RCC 7860 (cell line): Measurements from ENCODE around the gene AKAP17A.
"Not testable (repeated sequence)": the region's sequence is repeated elsewhere in the genome, so short reads cannot be mapped to it uniquely, and the experiment has no call there.

Experiments used
- DNase-seq: peaks from one replicate; pipeline ENCODE4 v3.0.0-alpha.2; 2015; ENCODE audit warnings: low spot score
- FAIRE-seq: peaks from 2 replicates; lab custom pipeline; 2012; peaks lifted over from hg19 to GRCh38; lab: Jason Lieb, UNC

AKAP17A gene

DNA sequence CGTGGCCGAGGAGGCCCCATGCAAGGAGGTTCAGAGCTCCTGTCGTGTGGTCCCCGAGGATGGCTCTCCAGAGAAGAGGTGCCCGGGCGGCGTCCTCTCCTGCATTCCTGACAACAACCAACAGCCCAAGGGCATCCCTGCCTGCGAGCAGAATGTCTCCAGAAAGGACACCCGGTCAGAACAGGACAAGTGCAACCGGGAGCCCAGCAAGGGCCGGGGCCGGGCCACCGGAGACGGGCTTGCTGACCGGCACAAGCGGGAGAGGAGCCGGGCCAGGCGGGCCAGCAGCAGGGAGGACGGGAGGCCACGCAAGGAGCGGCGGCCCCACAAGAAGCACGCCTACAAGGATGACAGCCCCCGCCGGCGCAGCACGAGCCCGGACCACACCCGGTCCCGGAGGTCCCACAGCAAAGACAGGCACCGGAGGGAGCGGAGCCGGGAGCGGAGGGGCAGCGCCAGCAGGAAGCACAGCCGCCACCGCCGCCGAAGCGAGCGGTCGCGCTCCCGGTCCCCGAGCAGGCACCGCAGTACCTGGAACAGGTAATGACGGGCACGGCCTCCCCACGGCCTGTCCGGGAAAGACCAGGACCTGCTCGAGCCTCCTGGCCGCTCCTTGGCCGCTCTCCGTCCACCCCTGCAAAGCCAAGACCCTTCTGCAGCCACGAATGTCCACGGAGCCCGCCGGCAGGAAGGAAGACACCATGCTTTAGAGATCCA, 9.8 kb downstream of the AKAP17A start:
- FAIRE-seq, result no peak
- no peak for DNase-seq

- FAIRE-seq, result no peak
- DNase-seq, result no peak
Measured at GRCh38 chrX:1601768-1602085, 10.3 kb downstream of the AKAP17A start.

DNA sequence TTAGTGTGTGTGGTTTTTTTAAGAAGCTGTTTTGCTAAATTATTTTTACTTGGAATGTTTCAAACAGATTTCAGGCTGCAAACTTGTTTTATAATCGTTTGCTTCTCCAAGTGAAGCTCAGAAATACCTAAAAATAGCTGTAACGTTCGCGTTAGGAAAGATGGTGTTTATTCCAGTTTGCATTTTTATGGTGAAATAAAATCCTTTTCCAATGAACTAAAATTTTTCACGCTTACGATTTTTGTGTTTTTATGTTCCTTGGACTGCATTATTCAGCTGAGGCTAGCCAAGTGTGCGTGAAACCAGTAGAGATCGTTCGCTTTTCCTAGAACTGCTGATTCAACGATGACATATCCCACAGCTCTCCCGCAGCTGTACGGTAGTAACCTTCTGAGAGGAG, 10.9 kb downstream of the AKAP17A start:
- FAIRE-seq (no peak), DNase-seq (no peak)

DNA sequence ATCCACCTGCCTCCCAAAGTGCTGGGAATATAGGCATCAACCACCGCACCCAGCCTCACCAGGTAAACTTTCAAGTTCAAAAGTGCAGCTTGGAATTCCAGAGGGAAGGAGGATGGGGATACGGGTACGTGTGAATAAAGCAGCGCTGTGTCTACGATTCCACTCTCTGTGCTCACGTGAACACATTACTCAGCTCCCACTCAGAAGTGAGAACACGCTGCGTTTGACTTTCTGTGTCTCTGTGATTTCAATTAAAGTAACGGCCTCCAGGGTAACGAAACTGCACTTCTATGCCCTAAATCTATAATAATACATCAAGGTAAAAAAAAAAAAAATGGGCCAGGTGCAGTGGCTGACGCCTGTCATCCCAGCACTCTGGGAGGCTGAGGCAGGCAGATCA, 15.1 kb downstream of the AKAP17A start:
- no peak for FAIRE-seq
- DNase-seq, result no peak

- no peak for DNase-seq
- FAIRE-seq, result no peak
Measured at GRCh38 chrX:1609311-1609710, 17.9 kb downstream of the AKAP17A start.

GRCh38 chrX:1609762-1610161, 18.4 kb downstream of the AKAP17A start:
- FAIRE-seq (no peak), DNase-seq (no peak)

GRCh38 chrX:1610166-1610565, 18.8 kb downstream of the AKAP17A start:
- no peak for DNase-seq
- no peak for FAIRE-seq

DNA sequence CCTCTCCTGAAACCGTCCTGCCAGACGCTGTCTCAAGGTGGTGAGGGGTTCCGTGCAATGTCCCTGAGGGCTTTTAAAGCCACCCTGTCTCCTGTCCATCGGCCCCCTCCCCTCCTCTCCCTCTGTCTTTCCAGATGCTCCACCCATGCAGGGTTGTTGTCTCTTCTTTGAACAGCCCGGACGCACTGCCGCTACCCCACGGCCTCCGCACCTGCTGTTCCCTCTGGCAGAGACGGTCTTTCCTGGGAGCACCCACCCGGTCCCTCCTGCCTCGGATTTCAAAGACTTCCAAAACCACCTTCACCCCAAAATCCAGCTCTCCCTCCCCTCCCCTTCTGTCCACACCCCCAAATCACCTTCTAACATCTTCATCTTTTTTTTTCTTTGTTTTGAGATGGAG, 19.3 kb downstream of the AKAP17A start:
- no peak for FAIRE-seq
- DNase-seq, result no peak

GRCh38 chrX:1612641-1613286, 21.4 kb downstream of the AKAP17A start:
- FAIRE-seq (no peak), DNase-seq (no peak)

- FAIRE-seq (no peak), DNase-seq (no peak)
Measured at GRCh38 chrX:1614927-1615326, 23.5 kb downstream of the AKAP17A start, which contains the start of gene ASMT. Gene ASMT (plus strand): TSS chrX:1615059. CDS start chrX:1615200, 141 bp downstream.

DNA sequence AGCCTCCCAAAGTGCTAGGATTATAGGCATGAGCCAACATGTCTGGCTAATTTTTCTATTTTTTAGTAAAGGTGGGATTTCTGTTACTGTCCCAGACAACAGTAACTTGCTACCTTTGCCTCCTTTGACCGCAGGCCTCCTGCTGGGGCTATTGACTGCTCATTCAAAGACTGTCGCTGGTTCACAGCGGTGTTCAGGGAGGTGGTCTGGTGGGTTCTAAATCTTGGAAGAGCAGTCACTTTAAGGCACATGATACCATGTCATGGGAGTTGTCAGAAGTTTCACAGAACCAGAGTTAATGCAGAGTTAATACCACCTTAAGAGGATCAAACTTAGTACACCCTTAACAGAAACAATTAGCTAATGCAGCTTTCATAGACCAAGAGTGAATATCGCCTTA, 27.3 kb downstream of the AKAP17A start:
- DNase-seq (no peak), FAIRE-seq (no peak)

DNA sequence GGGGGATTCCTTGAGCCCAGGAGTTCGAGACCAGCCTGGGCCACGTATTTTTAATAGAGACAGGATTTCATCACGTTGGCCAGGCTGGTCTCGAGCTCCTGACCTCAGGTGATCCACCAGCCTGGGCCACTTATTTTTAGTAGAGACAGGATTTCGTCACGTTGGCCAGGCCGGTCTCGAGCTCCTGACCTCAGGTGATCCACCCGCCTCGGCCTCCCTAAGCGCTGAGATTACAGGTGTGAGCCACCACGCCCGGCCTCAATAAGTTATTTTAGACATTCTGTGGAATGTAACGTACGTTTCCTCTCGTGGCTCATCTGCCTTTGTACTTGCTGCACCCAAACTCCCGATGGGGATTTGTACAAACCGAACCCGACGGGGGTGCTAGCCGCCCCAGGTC, 32.3 kb downstream of the AKAP17A start:
- no peak for FAIRE-seq

DNA sequence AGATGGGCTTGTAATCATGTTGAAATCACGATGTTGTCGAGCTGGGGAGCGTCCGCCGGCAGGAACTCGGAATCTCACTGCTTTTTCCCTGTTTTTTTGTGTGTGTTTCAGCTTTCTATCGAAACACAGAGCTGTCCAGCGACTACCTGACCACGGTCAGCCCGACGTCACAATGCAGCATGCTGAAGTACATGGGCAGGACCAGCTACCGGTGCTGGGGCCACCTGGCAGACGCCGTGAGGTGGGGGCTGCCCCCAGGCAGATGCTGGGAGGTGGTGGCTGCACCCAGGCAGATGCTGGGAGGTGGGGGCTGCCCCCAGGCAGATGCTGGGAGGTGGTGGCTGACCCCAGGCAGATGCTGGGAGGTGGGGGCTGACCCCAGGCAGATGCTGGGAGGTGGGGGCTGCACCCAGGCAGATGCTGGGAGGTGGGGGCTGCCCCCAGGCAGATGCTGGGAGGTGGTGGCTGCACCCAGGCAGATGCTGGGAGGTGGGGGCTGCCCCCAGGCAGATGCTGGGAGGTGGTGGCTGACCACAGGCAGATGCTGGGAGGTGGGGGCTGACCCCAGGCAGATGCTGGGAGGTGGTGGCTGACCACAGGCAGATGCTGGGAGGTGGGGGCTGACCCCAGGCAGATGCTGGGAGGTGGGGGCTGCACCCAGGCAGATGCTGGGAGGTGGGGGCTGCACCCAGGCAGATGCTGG, 32.9 kb downstream of the AKAP17A start:
- FAIRE-seq, DNase-seq: not testable (repeated sequence)

More for the DNA sequence above, 32.3 kb downstream of the AKAP17A start:
- DNase-seq, result no peak

DNA sequence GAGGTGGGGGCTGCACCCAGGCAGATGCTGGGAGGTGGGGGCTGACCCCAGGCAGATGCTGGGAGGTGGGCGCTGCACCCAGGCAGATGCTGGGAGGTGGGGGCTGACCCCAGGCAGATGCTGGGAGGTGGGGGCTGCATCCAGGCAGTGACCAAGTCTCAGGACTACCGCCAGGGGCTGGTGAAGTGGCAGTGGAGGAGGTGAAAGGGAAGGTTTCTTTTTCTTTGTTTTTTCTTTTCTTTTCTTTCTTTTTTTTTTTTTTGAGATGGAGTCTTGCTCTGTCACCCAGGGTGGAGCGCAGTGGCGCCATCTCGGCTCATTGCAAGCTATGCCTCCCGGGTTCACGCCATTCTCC, 33.4 kb downstream of the AKAP17A start:
- not testable (repeated sequence) for DNase-seq, FAIRE-seq

GRCh38 chrX:1629244-1629643, 37.8 kb downstream of the AKAP17A start:
- FAIRE-seq (no peak), DNase-seq (no peak)

DNA sequence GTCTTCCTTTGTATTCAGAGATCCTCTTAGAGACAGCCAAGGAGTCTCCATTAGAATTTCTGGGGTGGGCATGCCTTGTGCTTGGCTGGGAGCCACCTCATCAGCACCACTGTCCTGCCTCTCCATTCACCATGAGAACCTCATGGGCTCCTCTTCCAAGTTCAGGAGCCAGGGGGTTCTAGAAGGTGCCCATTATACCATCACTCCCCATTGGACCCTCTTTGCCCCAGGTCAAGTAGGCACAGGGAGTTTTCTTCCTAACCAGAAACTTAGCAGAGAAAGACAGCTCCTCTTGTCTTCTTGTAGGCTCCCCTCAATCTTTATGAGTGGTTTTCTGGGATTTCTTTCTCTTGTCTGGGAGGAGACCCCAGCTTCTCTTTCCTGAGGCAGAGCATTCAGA, 54.6 kb downstream of the AKAP17A start:
- DNase-seq (no peak), FAIRE-seq (no peak)

GRCh38 chrX:1649621-1650020, 58.2 kb downstream of the AKAP17A start:
- no peak for DNase-seq
- no peak for FAIRE-seq
